ENCODE data around the gene SLC35G1.

- no peak for TF ChIP-seq CREB1 (CRISPR knock-in tag; IDR thresholded peaks at IDR 0.05)
- no peak for TF ChIP-seq MAX (CRISPR knock-in tag; IDR thresholded peaks at IDR 0.05)
- no peak for TF ChIP-seq CTCF (IDR thresholded peaks at IDR 0.05)
- TF ChIP-seq CBFB (CRISPR knock-in tag; IDR thresholded peaks at IDR 0.05; ENCODE audit: low read depth), result no peak
- TF ChIP-seq ATF6 (CRISPR knock-in tag; IDR thresholded peaks at IDR 0.05), result no peak
These were observed 26.3 kb upstream of the SLC35G1 start for GRCh38 chr10:93867525-93867924.

Measured in WTC11 (cell line).